GM12872 (cell line): ENCODE data around the gene UBR2.

Experiments used
- TF ChIP-seq, protein P1 (sequence below): IDR thresholded peaks from 3 replicates; pipeline ENCODE4 v1.5.1; 2011; ENCODE audit warnings: low read depth, mild to moderate bottlenecking, low read length, moderate library complexity; ENCODE audit not compliant: insufficient read depth

The UBR2 gene

DNA sequence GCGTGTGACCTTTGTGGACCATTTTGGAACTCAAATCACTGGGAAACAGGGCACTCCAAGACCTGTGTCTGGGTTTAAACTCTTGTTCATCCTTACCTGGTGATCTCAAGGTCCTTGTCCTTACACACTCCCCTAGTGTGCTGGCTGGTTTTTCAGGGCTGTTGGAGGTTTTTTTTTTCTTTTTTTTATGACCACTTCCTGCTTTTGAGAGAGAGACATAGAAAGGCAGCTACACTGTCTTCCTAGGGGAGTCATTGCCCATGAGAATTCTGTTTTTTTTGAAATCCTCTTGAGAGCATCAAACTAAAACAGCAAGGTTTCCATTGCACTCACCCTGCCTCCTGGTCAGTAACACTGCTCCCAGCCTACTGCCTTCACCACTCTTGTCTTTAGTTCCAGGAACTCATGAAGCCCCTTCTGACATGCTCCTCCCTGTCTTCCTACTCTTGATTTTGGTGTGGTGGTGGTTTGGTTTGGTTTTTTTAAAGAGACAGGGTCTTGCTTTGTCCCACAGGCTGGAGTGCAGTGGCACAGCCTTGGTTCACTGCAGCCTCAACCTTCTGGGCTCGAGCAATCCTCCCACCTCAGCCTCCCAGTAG lies 130.0 kb downstream of the UBR2 start:
- TF ChIP-seq, protein P1, sequence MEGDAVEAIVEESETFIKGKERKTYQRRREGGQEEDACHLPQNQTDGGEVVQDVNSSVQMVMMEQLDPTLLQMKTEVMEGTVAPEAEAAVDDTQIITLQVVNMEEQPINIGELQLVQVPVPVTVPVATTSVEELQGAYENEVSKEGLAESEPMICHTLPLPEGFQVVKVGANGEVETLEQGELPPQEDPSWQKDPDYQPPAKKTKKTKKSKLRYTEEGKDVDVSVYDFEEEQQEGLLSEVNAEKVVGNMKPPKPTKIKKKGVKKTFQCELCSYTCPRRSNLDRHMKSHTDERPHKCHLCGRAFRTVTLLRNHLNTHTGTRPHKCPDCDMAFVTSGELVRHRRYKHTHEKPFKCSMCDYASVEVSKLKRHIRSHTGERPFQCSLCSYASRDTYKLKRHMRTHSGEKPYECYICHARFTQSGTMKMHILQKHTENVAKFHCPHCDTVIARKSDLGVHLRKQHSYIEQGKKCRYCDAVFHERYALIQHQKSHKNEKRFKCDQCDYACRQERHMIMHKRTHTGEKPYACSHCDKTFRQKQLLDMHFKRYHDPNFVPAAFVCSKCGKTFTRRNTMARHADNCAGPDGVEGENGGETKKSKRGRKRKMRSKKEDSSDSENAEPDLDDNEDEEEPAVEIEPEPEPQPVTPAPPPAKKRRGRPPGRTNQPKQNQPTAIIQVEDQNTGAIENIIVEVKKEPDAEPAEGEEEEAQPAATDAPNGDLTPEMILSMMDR = no peak

DNA sequence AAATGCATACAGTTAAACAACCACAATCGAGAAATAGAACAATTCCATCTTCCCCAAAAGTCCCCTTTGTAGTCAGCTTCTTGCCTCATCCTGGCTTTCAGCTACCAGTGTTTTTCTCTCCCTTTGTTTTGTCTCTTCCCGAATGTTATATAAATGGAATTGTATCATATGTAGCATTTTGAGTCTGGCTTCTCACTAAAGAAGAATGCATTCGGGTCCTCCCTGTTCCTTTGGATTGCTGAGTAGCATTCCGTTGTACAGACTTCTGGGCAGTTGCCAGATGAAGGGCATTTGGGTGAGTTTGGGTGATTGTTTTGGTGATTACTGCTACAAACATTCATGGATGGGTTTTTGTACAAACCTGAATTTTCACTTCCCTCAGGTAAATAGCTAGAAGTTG lies 130.8 kb downstream of the UBR2 start:
- TF ChIP-seq, protein P1 = no peak

DNA sequence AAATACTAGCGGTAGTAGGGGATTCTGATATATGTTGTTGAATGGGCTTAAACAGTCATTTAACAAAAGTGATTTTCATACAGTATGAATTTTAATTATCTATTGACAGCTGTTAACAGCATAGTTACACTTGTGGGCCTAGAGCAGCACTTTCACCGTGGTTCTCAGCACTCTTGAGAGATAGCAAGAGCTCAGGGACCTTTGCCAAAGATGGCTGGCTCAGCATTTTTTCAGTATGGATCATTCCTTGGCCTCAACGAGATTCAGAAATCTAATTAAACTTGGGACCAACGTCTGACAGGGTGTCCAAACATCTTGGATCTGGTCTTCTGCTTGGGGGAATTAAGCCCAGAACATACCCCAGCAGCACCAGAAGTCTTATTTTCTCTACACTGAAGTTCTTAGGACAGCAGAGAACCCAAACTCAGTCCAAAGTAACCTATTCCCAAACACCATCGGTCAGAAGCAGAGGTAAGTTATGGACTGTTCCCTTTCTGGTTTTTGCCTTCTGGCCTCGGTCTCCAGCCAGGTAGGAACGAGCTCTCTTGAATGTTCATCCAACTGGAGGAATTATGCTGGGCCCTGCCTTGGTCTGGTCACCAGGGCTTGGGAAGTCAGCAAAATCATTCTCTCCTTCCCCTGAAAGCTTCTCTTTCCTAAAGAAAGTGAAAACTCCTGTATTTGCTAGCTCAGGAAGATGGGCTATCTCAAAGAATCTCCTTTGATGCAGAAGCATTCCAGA lies 132.9 kb downstream of the UBR2 start:
- TF ChIP-seq, protein P1 = no peak

DNA sequence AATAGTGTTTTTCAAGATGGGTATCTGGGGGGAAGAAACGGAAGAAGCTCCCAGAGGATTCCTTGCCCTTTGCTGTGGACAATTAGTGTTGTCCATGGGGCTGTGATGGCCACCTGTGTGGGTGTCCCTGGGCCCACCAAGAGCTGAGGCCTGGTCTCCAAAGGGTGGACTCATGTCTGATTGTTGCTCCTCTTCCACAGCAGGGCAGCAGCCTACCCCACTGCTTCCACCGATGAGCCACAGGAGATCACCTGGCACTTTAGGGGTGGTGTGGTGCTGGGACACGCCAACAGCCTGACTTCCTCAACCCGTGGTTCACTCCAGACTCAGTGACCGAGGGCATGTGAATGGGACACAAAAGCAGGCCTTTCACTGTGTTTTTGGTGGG lies 133.4 kb downstream of the UBR2 start:
- TF ChIP-seq, protein P1 = no peak

DNA sequence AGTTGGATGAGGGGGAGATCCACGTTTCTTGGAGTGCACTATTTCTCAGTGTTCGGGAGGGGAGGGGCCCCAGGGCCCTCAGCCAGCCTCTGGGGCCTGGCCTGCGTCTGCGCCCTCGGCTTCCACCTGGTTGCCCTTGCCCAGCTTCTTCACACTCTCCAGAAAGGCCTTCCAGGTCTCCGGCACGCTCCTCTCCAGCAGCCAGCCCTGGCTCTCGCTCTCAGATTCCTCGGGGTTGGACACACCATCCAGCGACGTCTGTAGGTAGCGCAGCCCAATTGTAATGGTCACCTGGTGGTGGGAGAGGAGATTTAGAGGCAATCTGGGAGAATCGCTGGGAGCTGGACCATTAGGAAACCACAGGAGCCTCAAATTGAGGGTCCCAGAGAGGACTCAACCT lies 134.4 kb downstream of the UBR2 start:
- TF ChIP-seq, protein P1 = no peak

DNA sequence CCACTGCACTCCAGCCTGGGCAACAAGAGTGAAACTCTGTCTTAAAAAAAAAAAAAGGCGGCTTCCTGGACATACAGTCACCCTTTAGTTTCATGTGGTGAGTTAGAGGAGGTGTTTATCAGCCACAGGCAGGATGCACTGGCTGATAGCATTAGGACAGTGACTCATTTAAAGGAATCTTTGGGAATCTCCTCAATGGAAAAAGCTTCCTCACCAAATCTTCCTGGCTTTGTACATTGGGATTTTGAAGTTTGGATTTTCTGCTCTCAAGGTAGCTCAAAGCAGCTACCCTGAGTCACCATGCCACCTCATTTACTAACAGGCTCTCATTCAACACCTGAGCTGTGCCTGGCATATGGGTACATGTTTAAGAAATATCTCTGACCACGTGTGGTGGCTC lies 138.4 kb downstream of the UBR2 start:
- TF ChIP-seq, protein P1 = no peak

DNA sequence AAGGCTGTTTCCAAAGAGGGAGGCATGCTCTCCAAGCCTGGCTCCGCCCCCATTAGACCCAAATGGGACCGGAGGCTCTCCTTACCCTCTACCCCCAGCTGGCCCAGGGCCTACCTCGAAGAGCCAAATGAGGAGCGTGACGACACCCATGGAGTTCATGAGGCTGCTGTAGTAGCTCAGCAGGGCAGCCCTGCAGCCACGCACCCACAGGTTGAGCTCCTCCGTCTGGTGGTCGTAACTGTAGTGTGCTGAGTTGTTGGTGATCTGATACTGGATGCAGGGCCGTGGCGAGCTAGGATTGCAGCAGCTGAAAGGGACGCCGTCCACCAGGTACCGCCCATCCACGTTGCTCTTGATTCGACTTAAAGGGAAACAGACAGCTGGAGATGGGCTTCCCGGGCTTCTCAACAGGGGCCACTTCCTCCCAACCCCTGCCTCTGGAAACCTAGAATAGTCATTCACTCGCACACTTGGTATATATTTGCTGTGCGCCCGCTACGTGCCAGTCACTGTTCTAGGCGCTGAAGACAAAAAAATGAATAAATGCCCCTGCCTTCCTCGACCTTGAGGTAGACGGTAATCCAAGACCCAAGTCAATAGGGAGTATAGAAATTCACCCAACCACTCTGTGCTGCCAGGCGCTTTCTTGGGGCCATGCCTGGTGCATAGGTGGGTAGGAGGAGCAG lies 140.6 kb downstream of the UBR2 start:
- TF ChIP-seq, protein P1 = no peak
